Ascending aorta (tissue), 2 donors: ENCODE measurements around the gene PTTG1. TPM values are rescaled to one million over a fixed set of nuclear protein-coding genes. Genes with fewer than 3 reads are reported as not detected.

ENCODE experiments used
- DNase-seq, 2 donors: peaks; one replicate each; pipeline ENCODE4 v3.0.0-alpha.2; 2019; ENCODE audit warnings: low spot score in 2 of 2
- H3K27ac ChIP-seq, 2 donors: fragments of 200-600 bp; sonication (generic); one replicate each; pipeline ENCODE4 v1.5.1; 2016 to 2017; ENCODE audit warnings: mild to moderate bottlenecking in 1 of 2
- H3K27me3 ChIP-seq: fragments of 200-600 bp; sonication (generic); one replicate; pipeline ENCODE4 v1.5.1; 2017
- H3K36me3 ChIP-seq, 2 donors: fragments of 200-600 bp; sonication (generic); one replicate each; pipeline ENCODE4 v1.5.1; 2016
- H3K4me1 ChIP-seq, 2 donors: fragments of 200-600 bp; sonication (generic); one replicate each; pipeline ENCODE4 v1.5.1; 2016 to 2017; ENCODE audit warnings: mild to moderate bottlenecking in 1 of 2
- H3K4me3 ChIP-seq, 2 donors: fragments of 200-600 bp; sonication (generic); one replicate each; pipeline ENCODE4 v1.5.1; 2016 to 2017; ENCODE audit warnings: mild to moderate bottlenecking in 1 of 2
- H3K9me3 ChIP-seq, 2 donors: fragments of 200-600 bp; sonication (generic); one replicate each; pipeline ENCODE4 v1.5.1; 2016
- CTCF ChIP-seq, 3 experiments: fragments of 200-600 bp in 2 of 3; fragments of 450-650 bp in 1 of 3; sonication (generic) in 2 of 3; IDR thresholded peaks; one replicate each; pipeline ENCODE4 v1.5.1; 2016 to 2019; ENCODE audit warnings: antibody characterized with exemption in 3 of 3, mild to moderate bottlenecking in 1 of 3, moderate library complexity in 1 of 3
- intact Hi-C: fragments of 100-400 bp; cut with DNase I; formaldehyde crosslinking; loops from one replicate; pipeline ENCODE4 v1.15.1; 2023
- total RNA-seq: library from RNA; depleted of rRNA; stranded (reverse); fragments of >200 nt; gene quantifications from one replicate; pipeline ENCODE4 v1.1.0, GENCODE V29; 2016

PTTG1 gene
- total RNA-seq, 1 donor from 2014 or later: 8.6 TPM

- H3K36me3 ChIP-seq: no peaks in the 10 kb centered on the region
- H3K27ac ChIP-seq: no peak overlapping the region
- no peak overlapping the region for H3K4me3 ChIP-seq
- H3K4me1 ChIP-seq: no peaks in the 10 kb centered on the region
- TF ChIP-seq CTCF (IDR thresholded peaks at IDR 0.05): no peak
- no peak for DNase-seq
- no peaks in the 10 kb centered on the region for H3K27me3 ChIP-seq
- no peaks in the 10 kb centered on the region for H3K9me3 ChIP-seq
- intact Hi-C loops: no loop called here
Measured at GRCh38 chr5:160455600-160455999, 33.9 kb downstream of the PTTG1 start.

- intact Hi-C loops: no loop called here
- Histone ChIP-seq H3K27ac (no peak overlapping the region), H3K4me1 (no peaks in the 10 kb centered on the region), H3K36me3 (no peaks in the 10 kb centered on the region), H3K27me3 (no peaks in the 10 kb centered on the region), H3K4me3 (no peak overlapping the region), H3K9me3 (no peaks in the 10 kb centered on the region)
- no peak for DNase-seq
- no peak for TF ChIP-seq CTCF (IDR thresholded peaks at IDR 0.05)
Measured at GRCh38 chr5:160456480-160457177, 35.0 kb downstream of the PTTG1 start.

- no peaks in the 10 kb centered on the region for H3K4me1 ChIP-seq
- H3K36me3 ChIP-seq: no peaks in the 10 kb centered on the region
- no peak overlapping the region for H3K27ac ChIP-seq
- no peak for DNase-seq
- H3K9me3 ChIP-seq: no peaks in the 10 kb centered on the region
- intact Hi-C loops: no loop called here
- no peaks in the 10 kb centered on the region for H3K27me3 ChIP-seq
- no peak for TF ChIP-seq CTCF (IDR thresholded peaks at IDR 0.05)
- H3K4me3 ChIP-seq: no peak overlapping the region
Measured at GRCh38 chr5:160457252-160457651, 35.6 kb downstream of the PTTG1 start.

- H3K9me3 ChIP-seq: no peaks in the 10 kb centered on the region
- no peak overlapping the region for H3K27ac ChIP-seq
- H3K4me1 ChIP-seq: no peaks in the 10 kb centered on the region
- no peaks in the 10 kb centered on the region for H3K27me3 ChIP-seq
- DNase-seq: no peak
- no peaks in the 10 kb centered on the region for H3K36me3 ChIP-seq
- TF ChIP-seq CTCF (IDR thresholded peaks at IDR 0.05): no peak
- no peak overlapping the region for H3K4me3 ChIP-seq
- intact Hi-C loops: no loop called here
Measured at GRCh38 chr5:160458806-160459800, 37.4 kb downstream of the PTTG1 start.

- Histone ChIP-seq H3K4me3 (no peak overlapping the region), H3K27me3 (no peaks in the 10 kb centered on the region), H3K4me1 (no peaks in the 10 kb centered on the region), H3K27ac (no peak overlapping the region), H3K36me3 (no peaks in the 10 kb centered on the region), H3K9me3 (no peaks in the 10 kb centered on the region)
- intact Hi-C loops: no loop called here
- TF ChIP-seq CTCF (IDR thresholded peaks at IDR 0.05): no peak
- DNase-seq: no peak
Measured at GRCh38 chr5:160460377-160461049, 38.9 kb downstream of the PTTG1 start.
